ENCODE results near the gene AP2A1. TPM values are rescaled to one million over a fixed set of nuclear protein-coding genes. Genes with fewer than 3 reads are reported as not detected.
"Not testable (repeated sequence)": the region's sequence is repeated elsewhere in the genome, so short reads cannot be mapped to it uniquely, and the experiment has no call there.

The AP2A1 gene
- total RNA-seq, 1 donor from 2014 or later: 65.5 TPM

DNA sequence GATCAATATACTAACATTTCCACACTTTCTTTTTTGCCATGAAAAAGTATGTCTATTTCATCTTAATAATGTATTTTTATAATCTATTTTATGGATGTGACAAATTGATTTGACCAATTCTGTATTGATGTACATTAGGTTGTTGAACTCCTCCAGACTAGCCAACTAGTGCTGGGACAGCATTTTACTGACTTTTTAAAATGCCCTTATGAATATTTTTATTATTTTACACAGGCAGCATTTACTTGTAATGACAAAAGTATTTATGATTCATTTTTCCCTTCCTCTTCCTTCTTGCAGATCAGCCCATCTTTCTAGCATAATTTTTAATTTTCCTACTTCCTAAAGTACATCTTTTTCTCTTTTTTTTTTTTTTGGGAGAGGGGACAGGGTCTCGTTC is 47.2 kb downstream of the AP2A1 start:
- DNase-seq: no peak
- Histone ChIP-seq H3K36me3 (no peaks in the 10 kb centered on the region), H3K27ac (replicated peaks) (peak overlapping the region; percentile 96), H3K4me1 (peaks cover 57% of the 10 kb centered on the region), H3K4me3 (peak overlapping the region; percentile 81), H3K27me3 (ENCODE audit: low read depth) (no peaks in the 10 kb centered on the region), H3K9me3 (replicated peaks) (no peaks in the 10 kb centered on the region)
- intact Hi-C loops (cut with micrococcal nuclease): no loop called here
- TF ChIP-seq, protein P1, sequence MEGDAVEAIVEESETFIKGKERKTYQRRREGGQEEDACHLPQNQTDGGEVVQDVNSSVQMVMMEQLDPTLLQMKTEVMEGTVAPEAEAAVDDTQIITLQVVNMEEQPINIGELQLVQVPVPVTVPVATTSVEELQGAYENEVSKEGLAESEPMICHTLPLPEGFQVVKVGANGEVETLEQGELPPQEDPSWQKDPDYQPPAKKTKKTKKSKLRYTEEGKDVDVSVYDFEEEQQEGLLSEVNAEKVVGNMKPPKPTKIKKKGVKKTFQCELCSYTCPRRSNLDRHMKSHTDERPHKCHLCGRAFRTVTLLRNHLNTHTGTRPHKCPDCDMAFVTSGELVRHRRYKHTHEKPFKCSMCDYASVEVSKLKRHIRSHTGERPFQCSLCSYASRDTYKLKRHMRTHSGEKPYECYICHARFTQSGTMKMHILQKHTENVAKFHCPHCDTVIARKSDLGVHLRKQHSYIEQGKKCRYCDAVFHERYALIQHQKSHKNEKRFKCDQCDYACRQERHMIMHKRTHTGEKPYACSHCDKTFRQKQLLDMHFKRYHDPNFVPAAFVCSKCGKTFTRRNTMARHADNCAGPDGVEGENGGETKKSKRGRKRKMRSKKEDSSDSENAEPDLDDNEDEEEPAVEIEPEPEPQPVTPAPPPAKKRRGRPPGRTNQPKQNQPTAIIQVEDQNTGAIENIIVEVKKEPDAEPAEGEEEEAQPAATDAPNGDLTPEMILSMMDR (IDR thresholded peaks at IDR 0.05; ENCODE audit: borderline replicate concordance): no peak

DNA sequence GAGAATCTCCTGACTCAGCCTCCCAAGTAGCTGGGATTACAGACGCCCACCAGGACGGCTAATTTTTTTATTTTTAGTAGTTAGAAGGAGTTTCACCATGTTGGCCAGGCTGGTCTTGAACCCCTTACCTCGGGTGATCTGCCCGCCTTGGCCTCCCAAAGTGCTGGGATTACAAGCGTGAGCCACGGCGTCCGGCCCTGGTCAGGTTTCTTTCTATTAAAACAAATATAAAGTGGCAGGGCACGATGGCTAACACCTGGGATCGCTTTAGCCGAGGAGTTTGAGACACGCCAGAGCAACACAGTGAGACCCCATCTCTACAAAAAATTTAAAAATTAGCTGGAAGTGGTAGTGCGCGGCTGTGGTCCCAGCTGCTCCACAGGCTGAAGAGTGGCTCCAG is 49.8 kb downstream of the AP2A1 start:
- H3K4me1 ChIP-seq: peaks cover 63% of the 10 kb centered on the region
- H3K9me3 ChIP-seq (replicated peaks): no peaks in the 10 kb centered on the region
- intact Hi-C loops (cut with micrococcal nuclease): loop anchor here (5.0 kb wide), 1 partner anchor 51 kb away; the partner anchor contains the start of gene PNKP
- peak overlapping the region; percentile 86 for H3K4me3 ChIP-seq
- no peaks in the 10 kb centered on the region for H3K36me3 ChIP-seq
- TF ChIP-seq, protein P1 (IDR thresholded peaks at IDR 0.05; ENCODE audit: borderline replicate concordance): no peak
- peak overlapping the region; percentile 92 for H3K27ac ChIP-seq (replicated peaks)
- H3K27me3 ChIP-seq (ENCODE audit: low read depth): no peaks in the 10 kb centered on the region
- no peak for DNase-seq

DNA sequence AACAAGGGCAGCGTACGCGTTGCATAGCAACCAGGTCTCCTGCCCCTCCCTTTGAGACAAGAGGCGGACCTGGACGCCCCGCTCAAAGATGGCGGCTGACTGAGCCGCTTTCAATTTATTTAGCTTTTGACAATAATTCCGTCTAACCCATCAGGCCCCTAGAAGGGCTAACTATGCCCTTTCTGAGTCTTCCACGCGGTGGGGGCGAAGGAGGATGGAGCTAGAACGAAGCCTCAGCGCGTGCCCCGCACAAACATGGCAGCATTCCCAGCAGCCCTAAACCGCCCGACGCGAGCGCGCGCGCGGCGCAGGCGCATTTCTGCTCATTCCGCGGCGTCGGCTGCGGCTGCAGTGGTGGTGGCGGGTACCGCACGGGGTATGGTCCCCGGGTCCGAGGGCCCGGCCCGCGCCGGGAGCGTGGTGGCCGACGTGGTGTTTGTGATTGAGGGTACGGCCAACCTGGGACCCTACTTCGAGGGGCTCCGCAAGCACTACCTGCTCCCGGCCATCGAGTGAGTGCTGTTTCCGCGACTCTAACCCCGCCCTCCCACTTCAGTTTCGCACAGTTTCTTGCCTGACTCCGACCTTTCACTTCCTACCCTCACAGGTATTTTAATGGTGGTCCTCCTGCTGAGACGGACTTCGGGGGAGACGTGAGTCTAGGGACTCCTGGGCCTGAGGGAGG is 51.3 kb downstream of the AP2A1 start, which contains the start of gene MED25:
Gene MED25, plus strand, starts transcription at position 326 of the 685 bp plus-strand sequence. Its CDS starts 53 bp downstream, at position 379.
- DNase-seq: peak; percentile 86
- no peaks in the 10 kb centered on the region for H3K27me3 ChIP-seq (ENCODE audit: low read depth)
- H3K4me3 ChIP-seq: peak within 1 kb of the TSS; percentile 86
- H3K9me3 ChIP-seq (replicated peaks): no peaks in the 10 kb centered on the region
- peaks cover 53% of the 10 kb centered on the region for H3K4me1 ChIP-seq
- H3K36me3 ChIP-seq: peaks cover 5% of the 10 kb centered on the region
- intact Hi-C loops (cut with micrococcal nuclease): loop anchor here (5.0 kb wide), 1 partner anchor 49 kb away; the partner anchor contains the start of gene PNKP
- H3K27ac ChIP-seq (replicated peaks): peak within 1 kb of the TSS; percentile 92
- TF ChIP-seq, protein P1 (IDR thresholded peaks at IDR 0.05; ENCODE audit: borderline replicate concordance): peak; percentile 66

DNA sequence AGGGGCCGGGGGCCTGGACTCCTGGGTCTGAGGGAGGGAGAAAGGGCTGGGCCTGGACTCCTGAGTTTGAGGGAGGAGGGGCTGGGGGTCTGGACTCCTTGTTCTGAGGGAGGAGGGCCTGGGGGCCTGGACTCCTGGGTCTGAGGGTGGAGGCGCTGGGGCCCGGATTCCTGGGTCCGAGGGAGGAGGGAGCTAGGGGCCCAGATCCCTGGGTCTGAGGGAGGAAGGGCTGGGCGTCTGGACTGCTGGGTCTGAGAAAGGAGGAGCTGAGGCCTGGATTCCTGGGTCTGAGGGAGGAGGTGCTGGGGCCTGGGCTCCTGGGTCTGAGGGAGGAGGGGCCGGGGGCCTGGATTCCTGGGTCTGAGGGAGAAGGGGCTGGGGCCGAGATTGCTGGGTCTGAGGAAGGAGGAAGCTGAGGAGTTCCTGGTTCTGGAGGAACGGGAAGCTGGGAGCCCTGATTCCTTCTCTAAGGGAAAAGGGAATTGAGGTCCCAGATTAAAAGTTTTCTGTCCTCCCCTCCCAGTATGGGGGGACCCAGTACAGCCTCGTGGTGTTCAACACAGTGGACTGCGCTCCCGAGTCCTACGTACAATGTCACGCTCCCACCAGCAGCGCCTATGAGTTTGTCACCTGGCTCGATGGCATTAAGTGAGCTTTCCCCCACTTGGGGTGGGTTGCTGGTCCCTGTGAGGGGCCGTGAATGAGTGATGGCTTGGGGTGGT is 52.0 kb downstream of the AP2A1 start:
- H3K9me3 ChIP-seq (replicated peaks): no peaks in the 10 kb centered on the region
- intact Hi-C loops (cut with micrococcal nuclease): loop anchor here (5.0 kb wide), 1 partner anchor 48 kb away; the partner anchor contains the start of gene PNKP
- TF ChIP-seq, protein P1 (IDR thresholded peaks at IDR 0.05; ENCODE audit: borderline replicate concordance): no peak
- peaks cover 12% of the 10 kb centered on the region for H3K36me3 ChIP-seq
- H3K27ac ChIP-seq (replicated peaks): peak overlapping the region; percentile 92
- H3K27me3 ChIP-seq (ENCODE audit: low read depth): no peaks in the 10 kb centered on the region
- no peak for DNase-seq
- peaks cover 49% of the 10 kb centered on the region for H3K4me1 ChIP-seq
- H3K4me3 ChIP-seq: peak overlapping the region; percentile 86

DNA sequence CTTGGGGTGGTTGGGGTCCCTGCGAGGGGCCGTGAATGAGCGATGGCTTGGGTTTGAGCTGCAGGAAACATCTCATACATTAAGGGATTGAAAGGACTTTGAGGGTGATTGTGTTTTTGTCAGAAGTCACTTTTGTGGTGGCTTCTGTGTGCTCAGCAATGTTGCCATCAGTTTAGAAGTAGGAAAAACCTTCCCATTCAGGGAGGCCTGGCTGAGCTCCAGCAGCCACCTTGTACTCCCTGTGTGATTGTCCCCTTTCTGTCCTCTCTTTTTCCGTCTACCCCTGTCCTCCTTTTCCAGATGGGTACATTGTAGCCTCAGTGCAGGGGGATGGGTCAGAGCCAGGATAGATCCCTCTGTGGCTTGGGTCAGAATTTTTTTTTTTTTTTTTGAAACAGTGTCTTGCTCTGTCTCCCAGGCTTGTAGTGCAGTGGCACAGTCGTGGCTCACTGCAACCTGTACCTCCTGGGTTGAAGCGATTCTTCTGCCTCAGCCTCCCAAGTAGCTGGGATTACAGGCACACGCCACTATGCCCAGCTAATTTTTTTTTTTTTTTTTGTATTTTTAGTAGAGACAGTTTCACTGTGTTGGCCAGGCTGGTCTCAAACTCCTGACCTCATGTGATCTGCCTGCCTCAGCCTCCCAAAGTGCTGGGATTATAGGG is 52.8 kb downstream of the AP2A1 start:
- Histone ChIP-seq H3K4me3 (peak overlapping the region; percentile 86), H3K27ac (replicated peaks) (peak overlapping the region; percentile 92), H3K36me3 (peaks cover 17% of the 10 kb centered on the region), H3K4me1 (peaks cover 44% of the 10 kb centered on the region)
- not testable (repeated sequence) for H3K27me3 ChIP-seq (ENCODE audit: low read depth); DNase-seq; H3K9me3 ChIP-seq (replicated peaks)
- intact Hi-C loops (cut with micrococcal nuclease): loop anchor here (5.0 kb wide), 1 partner anchor 48 kb away; the partner anchor contains the start of gene PNKP

Data from left ventricle myocardium inferior (tissue), 1 donor.